ELF-1 (cell line): Measurements from ENCODE around the gene LAMC3.
"Not testable (repeated sequence)": the region's sequence is repeated elsewhere in the genome, so short reads cannot be mapped to it uniquely, and the experiment has no call there.

Experiments used
- DNase-seq: peaks from one replicate; pipeline ENCODE4 v3.0.0-alpha.2; 2016; ENCODE audit warnings: low read depth, low spot score

The LAMC3 gene

GRCh38 chr9:131097126-131097947 lies 88.4 kb downstream of the LAMC3 start:
- peak; percentile 67 for DNase-seq

GRCh38 chr9:131097948-131098278 lies 88.9 kb downstream of the LAMC3 start:
- peak; percentile 67 for DNase-seq

- DNase-seq = peak; percentile 77
Measured at GRCh38 chr9:131098391-131099101, 89.6 kb downstream of the LAMC3 start.

GRCh38 chr9:131099102-131099606 lies 90.2 kb downstream of the LAMC3 start:
- no peak for DNase-seq

GRCh38 chr9:131099845-131100244 lies 90.9 kb downstream of the LAMC3 start:
- not testable (repeated sequence) for DNase-seq

GRCh38 chr9:131100445-131100844 lies 91.5 kb downstream of the LAMC3 start:
- peak; percentile 28 for DNase-seq

- DNase-seq = no peak
Measured at GRCh38 chr9:131101207-131101964, 92.4 kb downstream of the LAMC3 start.

GRCh38 chr9:131103024-131103423 lies 94.0 kb downstream of the LAMC3 start:
- DNase-seq = no peak

GRCh38 chr9:131103535-131103934 lies 94.6 kb downstream of the LAMC3 start:
- DNase-seq = no peak

GRCh38 chr9:131104016-131104740 lies 95.2 kb downstream of the LAMC3 start:
- no peak for DNase-seq

GRCh38 chr9:131105952-131106351 lies 97.0 kb downstream of the LAMC3 start:
- no peak for DNase-seq

GRCh38 chr9:131107760-131108159 lies 98.8 kb downstream of the LAMC3 start:
- no peak for DNase-seq

GRCh38 chr9:131111186-131111853 lies 102.3 kb downstream of the LAMC3 start:
- no peak for DNase-seq

GRCh38 chr9:131111854-131112311 lies 102.9 kb downstream of the LAMC3 start:
- DNase-seq = peak; percentile 47

- DNase-seq = no peak
Measured at GRCh38 chr9:131112374-131113154, 103.6 kb downstream of the LAMC3 start.

GRCh38 chr9:131113655-131114054 lies 104.7 kb downstream of the LAMC3 start:
- no peak for DNase-seq

- DNase-seq = no peak
Measured at GRCh38 chr9:131114084-131114535, 105.1 kb downstream of the LAMC3 start.

GRCh38 chr9:131115360-131115742 lies 106.4 kb downstream of the LAMC3 start:
- not testable (repeated sequence) for DNase-seq

- no peak for DNase-seq
Measured at GRCh38 chr9:131116281-131117120, 107.5 kb downstream of the LAMC3 start.
